ENCODE measurements around the gene MARS1. TPM values are rescaled to one million over a fixed set of nuclear protein-coding genes. Genes with fewer than 3 reads are reported as not detected.
A peak's percentile ranks its signal among the peaks of the same experiment; 100 is the strongest.

MARS1 gene
- total RNA-seq, 1 donor from 2014 or later = 316 TPM

- Mint-ChIP-seq H3K4me1 (peaks cover 13% of the 10 kb centered on the region), H3K4me3 (no peak overlapping the region), H3K9me3 (no peaks in the 10 kb centered on the region), H3K27ac (no peak overlapping the region), H3K27me3 (no peaks in the 10 kb centered on the region), H3K36me3 (ENCODE audit: low read depth) (no peaks in the 10 kb centered on the region)
- intact Hi-C loops (cut with micrococcal nuclease) = loop anchor here (1.0 kb wide), 3 partner anchors 22 to 190 kb away; partner anchors contain the start of gene R3HDM2
- peak; percentile 87 for DNase-seq
Observed at GRCh38 chr12:57452937-57453509, 34.8 kb upstream of the MARS1 start.

GRCh38 chr12:57454213-57454565, 33.7 kb upstream of the MARS1 start:
- Mint-ChIP-seq H3K36me3 (ENCODE audit: low read depth) (no peaks in the 10 kb centered on the region), H3K27ac (peak overlapping the region; percentile 7), H3K27me3 (no peaks in the 10 kb centered on the region), H3K9me3 (no peaks in the 10 kb centered on the region), H3K4me3 (no peak overlapping the region), H3K4me1 (peaks cover 19% of the 10 kb centered on the region)
- intact Hi-C loops (cut with micrococcal nuclease) = no loop called here
- DNase-seq = no peak

- intact Hi-C loops (cut with micrococcal nuclease) = no loop called here
- H3K4me1 Mint-ChIP-seq = peaks cover 24% of the 10 kb centered on the region
- H3K4me3 Mint-ChIP-seq = peak within 1 kb of the TSS; percentile 53
- no peaks in the 10 kb centered on the region for H3K36me3 Mint-ChIP-seq (ENCODE audit: low read depth)
- H3K9me3 Mint-ChIP-seq = no peaks in the 10 kb centered on the region
- H3K27me3 Mint-ChIP-seq = peaks cover 2% of the 10 kb centered on the region
- H3K27ac Mint-ChIP-seq = peak within 1 kb of the TSS; percentile 7
- DNase-seq = no peak
Observed at GRCh38 chr12:57454566-57455373, 33.1 kb upstream of the MARS1 start, which contains the start of gene INHBE. Gene INHBE (plus strand): TSS chr12:57455307. CDS start chr12:57455537, 230 bp downstream.

GRCh38 chr12:57455374-57456144, 32.3 kb upstream of the MARS1 start:
- Mint-ChIP-seq H3K27me3 (peaks cover 6% of the 10 kb centered on the region), H3K36me3 (ENCODE audit: low read depth) (no peaks in the 10 kb centered on the region), H3K9me3 (no peaks in the 10 kb centered on the region), H3K27ac (no peak overlapping the region), H3K4me1 (peaks cover 28% of the 10 kb centered on the region), H3K4me3 (peak overlapping the region; percentile 53)
- intact Hi-C loops (cut with micrococcal nuclease) = no loop called here
- no peak for DNase-seq

GRCh38 chr12:57456145-57456700, 31.6 kb upstream of the MARS1 start:
- intact Hi-C loops (cut with micrococcal nuclease) = no loop called here
- DNase-seq = peak; percentile 86
- Mint-ChIP-seq H3K27me3 (peaks cover 9% of the 10 kb centered on the region), H3K36me3 (ENCODE audit: low read depth) (no peaks in the 10 kb centered on the region), H3K4me1 (peaks cover 32% of the 10 kb centered on the region), H3K4me3 (peak overlapping the region; percentile 53), H3K27ac (no peak overlapping the region), H3K9me3 (no peaks in the 10 kb centered on the region)

GRCh38 chr12:57456737-57457490, 31.0 kb upstream of the MARS1 start:
- peaks cover 12% of the 10 kb centered on the region for H3K27me3 Mint-ChIP-seq
- H3K4me1 Mint-ChIP-seq = peaks cover 36% of the 10 kb centered on the region
- no peak for DNase-seq
- H3K9me3 Mint-ChIP-seq = no peaks in the 10 kb centered on the region
- H3K36me3 Mint-ChIP-seq (ENCODE audit: low read depth) = no peaks in the 10 kb centered on the region
- H3K4me3 Mint-ChIP-seq = no peak overlapping the region
- intact Hi-C loops (cut with micrococcal nuclease) = no loop called here
- no peak overlapping the region for H3K27ac Mint-ChIP-seq

GRCh38 chr12:57458665-57459054, 29.2 kb upstream of the MARS1 start:
- Mint-ChIP-seq H3K4me3 (peak overlapping the region; percentile 95), H3K36me3 (ENCODE audit: low read depth) (no peaks in the 10 kb centered on the region), H3K27ac (peak overlapping the region; percentile 90), H3K4me1 (peaks cover 43% of the 10 kb centered on the region), H3K9me3 (no peaks in the 10 kb centered on the region), H3K27me3 (peaks cover 17% of the 10 kb centered on the region)
- DNase-seq = no peak
- intact Hi-C loops (cut with micrococcal nuclease) = loop anchor here (1.0 to 2.0 kb wide), 4 partner anchors 18 to 178 kb away; partner anchors contain the start of genes DDIT3 and R3HDM2

GRCh38 chr12:57459055-57459749, 28.7 kb upstream of the MARS1 start:
- intact Hi-C loops (cut with micrococcal nuclease) = loop anchor here (1.0 to 2.0 kb wide), 4 partner anchors 17 to 178 kb away; partner anchors contain the start of genes DDIT3 and R3HDM2
- DNase-seq = peak; percentile 98
- Mint-ChIP-seq H3K4me1 (peaks cover 48% of the 10 kb centered on the region), H3K4me3 (peak overlapping the region; percentile 95), H3K36me3 (ENCODE audit: low read depth) (no peaks in the 10 kb centered on the region), H3K27me3 (peaks cover 20% of the 10 kb centered on the region), H3K27ac (peak overlapping the region; percentile 90), H3K9me3 (no peaks in the 10 kb centered on the region)

- Mint-ChIP-seq H3K4me1 (peaks cover 51% of the 10 kb centered on the region), H3K27ac (peak within 1 kb of the TSS; percentile 90)
- DNase-seq = peak; percentile 59
Observed at GRCh38 chr12:57459750-57460467, 28.0 kb upstream of the MARS1 start, which contains the start of gene GLI1. Gene GLI1 (plus strand): TSS chr12:57459785. CDS start chr12:57463692, 3,907 bp downstream.

GRCh38 chr12:57460468-57460784, 27.4 kb upstream of the MARS1 start:
- peak overlapping the region; percentile 78 for H3K4me3 Mint-ChIP-seq
- intact Hi-C loops (cut with micrococcal nuclease) = loop anchor here (5.0 kb wide), 2 partner anchors 162 to 282 kb away; no protein-coding TSS in a partner anchor
- H3K36me3 Mint-ChIP-seq (ENCODE audit: low read depth) = no peaks in the 10 kb centered on the region
- H3K27me3 Mint-ChIP-seq = peaks cover 20% of the 10 kb centered on the region
- peak; percentile 74 for DNase-seq
- no peaks in the 10 kb centered on the region for H3K9me3 Mint-ChIP-seq
- H3K27ac Mint-ChIP-seq = no peak overlapping the region
- H3K4me1 Mint-ChIP-seq = peaks cover 52% of the 10 kb centered on the region

More at GRCh38 chr12:57459750-57460467, 28.0 kb upstream of the MARS1 start, which contains the start of gene GLI1:
- H3K9me3 Mint-ChIP-seq = no peaks in the 10 kb centered on the region
- intact Hi-C loops (cut with micrococcal nuclease) = loop anchor here (1.0 to 5.0 kb wide), 6 partner anchors 16 to 282 kb away; partner anchors contain the start of genes DDIT3 and R3HDM2
- peak within 1 kb of the TSS; percentile 95 for H3K4me3 Mint-ChIP-seq
- H3K27me3 Mint-ChIP-seq = peaks cover 20% of the 10 kb centered on the region
- H3K36me3 Mint-ChIP-seq (ENCODE audit: low read depth) = no peaks in the 10 kb centered on the region

GRCh38 chr12:57460841-57461275, 27.0 kb upstream of the MARS1 start:
- Mint-ChIP-seq H3K9me3 (no peaks in the 10 kb centered on the region), H3K4me1 (peaks cover 48% of the 10 kb centered on the region), H3K4me3 (peak overlapping the region; percentile 89), H3K27me3 (peaks cover 20% of the 10 kb centered on the region), H3K36me3 (ENCODE audit: low read depth) (no peaks in the 10 kb centered on the region), H3K27ac (no peak overlapping the region)
- intact Hi-C loops (cut with micrococcal nuclease) = loop anchor here (5.0 kb wide), 2 partner anchors 161 to 281 kb away; no protein-coding TSS in a partner anchor
- no peak for DNase-seq
